IPS-15b (cell line): ENCODE data around the gene RPL27A.

Experiments used
- H3K27me3 ChIP-seq: one replicate; pipeline ENCODE4 v1.6.1; 2013; ENCODE audit warnings: low read length; ENCODE audit not compliant: control insufficient read depth, insufficient read depth
- H3K36me3 ChIP-seq: one replicate; pipeline ENCODE4 v1.6.1; 2013; ENCODE audit warnings: low read length; ENCODE audit not compliant: control insufficient read depth, insufficient read depth
- H3K4me1 ChIP-seq: one replicate; pipeline ENCODE4 v1.6.1; 2013; ENCODE audit warnings: mild to moderate bottlenecking, low read length; ENCODE audit not compliant: control insufficient read depth, insufficient read depth
- H3K4me3 ChIP-seq: one replicate; pipeline ENCODE4 v1.5.1; 2013; ENCODE audit warnings: low read depth, low read length
- H3K9ac ChIP-seq: one replicate; pipeline ENCODE4 v1.6.1; 2013; ENCODE audit warnings: low read depth, mild to moderate bottlenecking, low read length
- H3K9me3 ChIP-seq: one replicate; pipeline ENCODE4 v1.6.1; 2013; ENCODE audit warnings: mild to moderate bottlenecking, low read length; ENCODE audit not compliant: control insufficient read depth, insufficient read depth

Gene RPL27A

GRCh38 chr11:8729067-8729466 lies 46.5 kb downstream of the RPL27A start:
- H3K9ac ChIP-seq = no peak overlapping the region
- H3K4me3 ChIP-seq = no peak overlapping the region
- no peaks in the 10 kb centered on the region for H3K27me3 ChIP-seq
- no peaks in the 10 kb centered on the region for H3K9me3 ChIP-seq
- no peaks in the 10 kb centered on the region for H3K36me3 ChIP-seq
- no peaks in the 10 kb centered on the region for H3K4me1 ChIP-seq

- H3K4me3 ChIP-seq = no peak overlapping the region
- no peak overlapping the region for H3K9ac ChIP-seq
- H3K27me3 ChIP-seq = no peaks in the 10 kb centered on the region
- H3K4me1 ChIP-seq = no peaks in the 10 kb centered on the region
- H3K9me3 ChIP-seq = no peaks in the 10 kb centered on the region
- H3K36me3 ChIP-seq = no peaks in the 10 kb centered on the region
Measured at GRCh38 chr11:8729837-8730696, 47.5 kb downstream of the RPL27A start.

DNA sequence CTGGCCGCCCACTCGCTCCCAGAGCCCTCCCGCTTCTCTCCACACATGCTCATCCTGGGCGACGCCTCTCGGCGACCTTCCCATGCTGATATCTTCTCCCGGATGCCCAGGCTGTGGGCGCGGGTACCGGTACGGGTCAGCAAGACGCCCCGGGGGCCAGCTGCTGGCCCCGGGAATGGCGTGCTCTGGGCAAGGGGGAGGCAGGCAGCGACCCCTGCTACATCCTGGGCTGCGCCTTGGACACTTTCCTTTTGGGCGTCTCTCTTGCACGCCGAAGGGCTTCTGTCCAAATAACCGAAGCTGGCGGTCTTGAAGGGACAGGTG lies 48.1 kb downstream of the RPL27A start:
- no peak overlapping the region for H3K9ac ChIP-seq
- H3K27me3 ChIP-seq = no peaks in the 10 kb centered on the region
- H3K4me3 ChIP-seq = no peak overlapping the region
- H3K36me3 ChIP-seq = no peaks in the 10 kb centered on the region
- H3K4me1 ChIP-seq = no peaks in the 10 kb centered on the region
- no peaks in the 10 kb centered on the region for H3K9me3 ChIP-seq

- Histone ChIP-seq H3K36me3 (no peaks in the 10 kb centered on the region), H3K4me3 (no peak overlapping the region), H3K4me1 (no peaks in the 10 kb centered on the region), H3K27me3 (no peaks in the 10 kb centered on the region), H3K9me3 (no peaks in the 10 kb centered on the region), H3K9ac (no peak overlapping the region)
Measured at GRCh38 chr11:8731647-8732323, 49.2 kb downstream of the RPL27A start.

- Histone ChIP-seq H3K36me3 (no peaks in the 10 kb centered on the region), H3K4me3 (no peak overlapping the region), H3K27me3 (no peaks in the 10 kb centered on the region), H3K4me1 (no peaks in the 10 kb centered on the region), H3K9me3 (no peaks in the 10 kb centered on the region), H3K9ac (no peak overlapping the region)
Measured at GRCh38 chr11:8732324-8732670, 49.7 kb downstream of the RPL27A start.

GRCh38 chr11:8732748-8733241 lies 50.2 kb downstream of the RPL27A start:
- Histone ChIP-seq H3K4me3 (no peak overlapping the region), H3K9ac (no peak overlapping the region), H3K27me3 (no peaks in the 10 kb centered on the region), H3K4me1 (no peaks in the 10 kb centered on the region), H3K36me3 (no peaks in the 10 kb centered on the region), H3K9me3 (no peaks in the 10 kb centered on the region)

- Histone ChIP-seq H3K9ac (no peak overlapping the region), H3K4me1 (no peaks in the 10 kb centered on the region), H3K36me3 (no peaks in the 10 kb centered on the region), H3K9me3 (no peaks in the 10 kb centered on the region), H3K4me3 (no peak overlapping the region), H3K27me3 (no peaks in the 10 kb centered on the region)
Measured at GRCh38 chr11:8733852-8734251, 51.3 kb downstream of the RPL27A start.

GRCh38 chr11:8735094-8735493 lies 52.5 kb downstream of the RPL27A start:
- Histone ChIP-seq H3K9me3 (no peaks in the 10 kb centered on the region), H3K9ac (no peak overlapping the region), H3K36me3 (no peaks in the 10 kb centered on the region), H3K27me3 (no peaks in the 10 kb centered on the region), H3K4me1 (no peaks in the 10 kb centered on the region), H3K4me3 (no peak overlapping the region)

DNA sequence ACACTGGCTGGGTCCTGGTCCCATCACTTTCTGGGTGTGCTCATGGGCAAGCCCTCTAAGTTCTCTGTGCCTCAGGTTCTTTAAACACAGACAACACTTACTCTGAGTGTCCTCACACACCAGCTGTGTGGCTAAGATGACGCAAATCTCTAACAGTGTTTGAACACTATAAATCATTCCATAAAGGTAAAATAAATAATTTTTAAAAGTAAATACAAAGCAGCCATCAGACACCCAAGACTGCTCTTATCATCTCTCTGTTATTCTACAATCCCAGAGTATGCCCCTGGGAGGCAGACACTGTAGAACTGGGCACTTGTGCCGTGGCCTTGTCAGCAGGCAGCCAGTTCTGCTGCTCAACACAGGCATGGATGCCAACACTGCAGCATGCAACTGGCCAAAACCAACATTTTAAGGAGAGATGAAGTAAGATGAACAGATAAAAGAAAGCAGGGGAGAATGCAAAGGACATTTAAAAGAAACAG lies 56.8 kb downstream of the RPL27A start:
- Histone ChIP-seq H3K4me3 (no peak overlapping the region), H3K9ac (no peak overlapping the region), H3K9me3 (no peaks in the 10 kb centered on the region), H3K4me1 (no peaks in the 10 kb centered on the region), H3K36me3 (no peaks in the 10 kb centered on the region), H3K27me3 (no peaks in the 10 kb centered on the region)
